HG02678 (cell line): ENCODE measurements around the gene PSMC6.
A peak's percentile ranks its signal among the peaks of the same experiment; 100 is the strongest.
"Not testable (repeated sequence)": the region's sequence is repeated elsewhere in the genome, so short reads cannot be mapped to it uniquely, and the experiment has no call there.

Experiments
- ATAC-seq: cut with Tn5 transposase; IDR thresholded peaks from one replicate; pipeline ENCODE4 v1.9.1; 2021; ENCODE audit warnings: mild to moderate bottlenecking, moderate library complexity; ENCODE audit not compliant: unreplicated experiment

PSMC6 gene

DNA sequence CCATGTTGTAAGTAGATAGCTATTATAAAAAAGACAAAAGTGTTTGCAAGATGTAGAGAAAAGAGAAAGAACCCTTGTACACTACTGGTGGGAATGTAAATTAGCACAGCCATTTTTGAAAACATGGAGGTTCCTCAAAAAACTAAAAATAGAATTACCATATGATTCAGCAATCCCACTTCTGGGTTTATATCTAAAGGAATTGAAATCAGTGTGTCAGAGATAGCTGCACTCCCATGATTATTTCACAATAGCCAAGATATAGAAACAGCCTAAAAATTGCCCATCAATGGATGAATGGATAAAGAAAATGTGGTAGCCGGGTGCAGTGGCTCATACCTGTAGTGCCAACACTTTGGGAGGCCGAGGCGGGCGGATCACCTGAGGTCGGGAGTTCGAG, 9.2 kb downstream of the PSMC6 start:
- ATAC-seq = no peak

DNA sequence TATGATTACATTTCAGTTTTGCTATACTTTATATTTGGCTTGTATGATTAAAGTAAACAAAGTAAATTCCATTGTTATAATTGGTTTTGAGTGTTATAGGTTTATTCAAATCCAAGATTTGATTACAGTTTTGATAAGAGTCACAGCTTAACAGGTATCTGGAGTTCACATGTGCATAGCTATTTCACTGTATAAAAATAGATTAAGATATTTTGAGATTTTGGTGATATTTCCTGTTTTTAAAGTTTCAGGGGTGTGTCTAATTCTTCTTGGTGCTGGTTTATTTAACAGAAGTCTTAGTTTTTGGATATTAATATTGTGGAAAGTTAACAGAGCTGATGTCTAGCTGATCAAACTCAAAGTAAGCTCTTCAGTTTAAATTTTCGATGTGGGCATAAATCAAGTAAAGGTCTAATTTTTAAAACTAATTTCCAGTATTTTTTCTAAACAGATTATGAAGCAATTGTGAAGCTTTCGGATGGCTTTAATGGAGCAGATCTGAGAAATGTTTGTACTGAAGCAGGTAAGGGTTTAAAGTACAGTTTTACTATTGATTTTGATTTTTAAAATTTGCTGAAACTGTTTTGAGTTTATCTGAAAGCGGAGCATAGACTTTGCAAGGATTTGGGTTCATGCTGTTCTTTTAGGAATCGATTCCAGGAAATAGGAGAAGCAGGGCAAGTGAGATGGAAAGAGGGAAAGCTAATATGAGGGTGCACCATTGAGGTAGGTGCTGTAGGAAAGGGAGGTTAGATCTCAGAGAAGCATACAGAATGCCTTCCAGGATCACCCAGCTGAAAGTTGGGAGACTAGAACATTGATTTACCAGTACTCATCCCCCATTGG, 16.7 kb downstream of the PSMC6 start:
- no peak for ATAC-seq

DNA sequence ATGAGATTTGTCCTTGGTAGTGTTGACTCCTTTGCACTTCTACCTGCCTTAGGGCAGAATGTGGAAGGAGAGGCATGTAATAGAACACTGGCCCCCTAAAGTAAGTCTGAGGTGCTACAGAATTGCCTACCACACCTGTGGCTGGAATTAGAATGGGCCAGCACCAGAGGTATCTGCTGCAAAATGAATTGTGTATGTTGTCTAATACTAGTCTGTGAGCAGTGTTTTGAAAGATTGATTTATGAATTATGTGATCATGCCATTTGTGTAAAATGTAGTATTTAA, 17.3 kb downstream of the PSMC6 start:
- ATAC-seq = no peak

DNA sequence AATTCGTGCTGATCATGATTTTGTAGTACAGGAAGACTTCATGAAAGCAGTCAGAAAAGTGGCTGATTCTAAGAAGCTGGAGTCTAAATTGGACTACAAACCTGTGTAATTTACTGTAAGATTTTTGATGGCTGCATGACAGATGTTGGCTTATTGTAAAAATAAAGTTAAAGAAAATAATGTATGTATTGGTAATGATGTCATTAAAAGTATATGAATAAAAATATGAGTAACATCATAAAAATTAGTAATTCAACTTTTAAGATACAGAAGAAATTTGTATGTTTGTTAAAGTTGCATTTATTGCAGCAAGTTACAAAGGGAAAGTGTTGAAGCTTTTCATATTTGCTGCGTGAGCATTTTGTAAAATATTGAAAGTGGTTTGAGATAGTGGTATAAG, 20.5 kb downstream of the PSMC6 start:
- not testable (repeated sequence) for ATAC-seq

DNA sequence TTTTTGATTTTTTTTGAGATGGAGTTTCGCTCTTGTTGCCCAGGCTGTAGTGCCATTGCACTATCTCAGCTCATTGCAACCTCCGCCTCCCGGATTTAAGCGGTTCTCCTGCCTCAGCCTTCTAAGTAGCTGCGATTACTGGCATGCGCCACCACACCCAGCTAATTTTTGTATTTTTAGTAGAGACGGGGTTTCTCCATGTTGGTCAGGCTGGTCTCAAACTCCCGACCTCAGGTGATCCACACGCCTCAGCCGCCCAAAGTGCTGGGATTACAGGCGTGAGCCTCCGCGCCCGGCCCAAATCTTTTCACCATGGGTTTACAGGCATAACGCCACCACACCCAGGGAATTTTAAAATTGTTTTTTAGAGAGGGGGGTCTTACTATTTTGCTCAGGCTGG, 22.0 kb downstream of the PSMC6 start:
- not testable (repeated sequence) for ATAC-seq

DNA sequence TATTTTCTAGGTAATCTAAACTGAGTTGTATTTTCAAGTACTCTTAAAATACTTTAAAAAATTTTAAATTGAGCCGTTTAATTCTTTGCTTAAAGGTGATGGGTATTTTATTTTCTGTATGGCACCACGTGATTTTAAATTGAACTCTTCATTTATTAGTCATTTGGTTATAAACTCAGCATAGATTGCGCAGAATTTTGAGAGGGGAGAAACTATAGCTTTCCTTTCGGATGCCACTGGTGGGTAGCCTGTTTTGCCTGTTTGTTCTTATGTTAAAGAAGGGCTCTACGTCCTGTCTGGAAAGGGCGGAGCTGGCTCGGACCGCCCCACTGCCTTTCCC, 22.6 kb downstream of the PSMC6 start:
- ATAC-seq = no peak

DNA sequence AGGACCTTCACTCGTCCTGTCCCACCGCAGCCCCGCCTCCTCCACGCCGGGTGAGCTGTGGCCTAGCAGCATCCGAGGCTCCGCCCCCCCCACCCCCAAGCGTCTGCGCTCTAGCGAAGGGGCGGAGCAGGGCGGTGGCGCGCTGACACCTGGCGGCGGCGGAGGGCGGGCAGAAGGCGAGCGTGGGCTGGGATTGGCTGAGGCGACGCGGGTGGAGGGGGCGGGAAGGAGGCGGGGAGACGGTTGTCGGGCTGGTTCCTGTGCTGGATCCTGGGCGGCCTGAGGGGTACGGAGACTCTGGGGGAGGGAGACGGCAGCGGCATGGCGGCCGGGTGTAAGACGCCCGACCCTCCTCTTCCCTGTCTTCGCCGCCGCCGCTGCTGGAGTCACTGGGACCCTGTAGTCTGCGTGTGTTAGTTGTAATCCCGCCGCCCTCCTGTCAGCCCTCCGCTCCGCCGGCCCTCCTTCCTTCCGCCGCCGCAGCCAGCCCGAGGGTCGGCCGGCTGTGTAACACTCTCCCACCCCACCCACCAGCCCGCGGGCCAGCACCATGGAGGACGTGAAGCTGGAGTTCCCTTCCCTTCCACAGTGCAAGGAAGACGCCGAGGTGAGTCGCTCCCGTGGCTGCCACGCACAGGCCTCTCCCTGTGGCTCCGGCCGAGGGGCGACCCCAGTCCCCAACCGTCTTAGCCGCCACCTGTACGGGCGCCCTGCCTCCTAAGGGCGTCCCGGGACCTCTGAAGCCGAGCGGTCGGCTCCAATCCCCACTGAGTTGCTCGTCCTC, 23.1 kb downstream of the PSMC6 start, which contains the start of gene STYX:
STYX (plus strand) TSS at position 242 of the 784 bp plus-strand sequence; CDS start at position 551, 309 bp downstream.
- ATAC-seq = peak; percentile 94

DNA sequence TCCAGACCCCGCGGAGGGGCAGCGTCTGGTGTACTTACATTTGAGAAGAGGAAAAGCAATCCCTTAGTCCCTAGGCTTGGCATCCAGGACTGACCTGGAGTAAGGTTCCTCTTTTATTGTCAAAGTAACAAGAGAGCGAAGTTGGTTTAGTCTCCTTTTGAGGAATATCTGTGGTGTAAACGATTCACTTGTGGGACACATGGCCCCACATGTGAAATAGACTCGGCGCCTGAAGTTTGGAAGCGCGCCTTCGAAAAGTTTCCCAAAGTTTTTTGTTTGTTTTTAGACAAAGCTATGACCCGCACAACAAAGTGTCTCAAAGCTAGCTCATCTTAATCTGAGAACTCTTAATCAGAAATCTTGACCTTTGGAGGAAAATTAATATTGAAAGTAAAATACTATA, 23.7 kb downstream of the PSMC6 start:
- no peak for ATAC-seq

DNA sequence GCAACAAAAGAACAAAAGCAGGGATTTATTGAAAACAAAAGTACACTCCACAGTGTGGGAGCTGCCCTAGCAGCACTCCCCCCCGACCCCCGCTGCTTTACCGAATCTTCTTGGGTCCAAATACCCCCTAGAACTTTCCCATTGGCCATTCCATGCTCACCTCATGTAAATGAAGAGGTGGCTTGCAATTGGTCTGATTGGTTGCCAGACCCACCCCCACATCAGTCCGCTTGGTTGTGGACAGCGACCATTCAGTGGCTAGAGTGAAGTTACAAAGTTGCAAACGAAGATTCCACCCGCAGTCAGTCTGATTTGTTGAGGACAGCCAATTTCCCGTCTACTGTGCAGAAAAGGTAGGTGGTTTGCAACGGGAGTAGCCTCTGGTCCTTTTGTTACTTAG, 26.8 kb downstream of the PSMC6 start:
- ATAC-seq = no peak

DNA sequence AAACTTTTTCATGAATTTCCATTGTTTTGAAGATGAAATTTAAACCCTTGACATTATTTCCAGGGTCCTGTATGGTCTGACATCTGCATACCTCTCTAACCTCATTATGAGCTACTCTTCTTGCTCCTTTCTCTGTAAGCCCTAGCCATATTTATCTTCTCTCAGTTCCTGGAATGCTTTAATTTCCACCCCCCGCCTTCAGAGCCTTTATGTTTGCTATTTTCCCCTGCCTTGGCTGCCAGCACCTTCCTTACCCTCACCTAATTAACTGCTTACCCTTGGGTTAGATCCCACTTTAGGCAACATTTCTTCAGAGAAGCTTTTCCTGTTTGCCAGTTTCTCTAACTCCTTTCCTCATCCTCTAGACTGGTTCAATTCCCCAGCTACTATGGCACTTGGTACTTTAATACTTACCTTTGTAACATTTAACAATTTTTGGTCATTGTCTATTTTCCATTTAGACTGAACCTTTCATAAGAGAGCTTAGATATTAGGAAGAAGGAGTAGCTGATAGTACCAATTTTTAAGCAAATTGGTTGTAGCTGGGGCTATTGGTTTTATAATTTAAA, 29.0 kb downstream of the PSMC6 start:
- no peak for ATAC-seq

DNA sequence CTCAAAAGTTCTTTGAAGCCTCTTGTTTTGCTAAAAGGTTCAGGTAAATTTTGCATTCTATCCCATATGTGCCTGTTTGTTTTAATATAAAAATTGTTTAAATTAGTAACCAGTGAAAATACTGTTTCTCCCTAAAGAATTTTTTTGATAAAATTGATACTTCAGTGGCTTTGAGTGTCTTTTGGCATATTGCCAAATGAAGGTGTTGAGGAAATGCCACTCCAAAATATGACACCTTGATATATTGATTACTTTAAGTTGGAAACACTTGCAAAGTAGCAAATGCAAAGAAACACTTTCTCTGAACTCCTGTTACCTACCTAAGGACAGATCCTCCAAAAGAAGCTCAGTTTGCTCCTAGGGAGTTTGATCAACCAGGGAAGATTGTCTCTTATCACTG, 31.4 kb downstream of the PSMC6 start:
- no peak for ATAC-seq

DNA sequence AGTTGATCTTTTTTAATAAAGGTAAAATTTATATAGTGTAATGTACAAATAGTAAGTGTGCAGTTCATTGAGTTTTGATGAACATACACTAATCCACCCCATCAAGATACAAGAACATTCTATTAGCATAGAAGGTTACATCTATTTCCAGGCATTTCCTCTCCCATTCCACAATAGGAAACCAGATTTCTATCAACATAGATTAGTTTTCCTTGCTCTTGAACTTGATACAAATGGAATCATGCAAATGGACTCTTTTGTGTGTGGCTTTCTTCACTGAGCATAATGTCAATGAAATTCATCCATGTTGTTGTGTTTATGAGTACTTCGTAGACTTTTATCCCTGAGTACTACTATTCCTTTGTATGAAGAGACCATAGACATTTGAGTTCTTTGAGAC, 33.8 kb downstream of the PSMC6 start:
- ATAC-seq = no peak

DNA sequence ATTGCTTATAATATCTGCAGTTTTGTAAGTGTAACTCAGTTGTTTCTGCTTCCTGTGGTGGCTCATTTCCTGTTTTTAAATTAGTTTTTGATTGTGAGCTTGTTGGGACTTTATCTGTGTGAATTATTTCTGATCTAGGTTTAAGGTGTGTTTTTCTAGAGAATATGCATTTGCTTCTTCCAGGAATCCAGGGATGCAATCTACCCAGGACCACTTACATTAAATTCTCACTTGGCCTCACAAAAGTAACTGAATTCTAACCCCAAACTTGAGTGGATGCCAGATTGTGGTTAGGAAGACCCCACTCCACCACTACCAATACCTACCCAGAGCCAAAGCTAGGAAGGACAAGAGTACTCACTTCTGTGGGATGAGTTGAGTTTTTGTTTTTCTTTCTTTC, 34.9 kb downstream of the PSMC6 start:
- peak; percentile 26 for ATAC-seq

DNA sequence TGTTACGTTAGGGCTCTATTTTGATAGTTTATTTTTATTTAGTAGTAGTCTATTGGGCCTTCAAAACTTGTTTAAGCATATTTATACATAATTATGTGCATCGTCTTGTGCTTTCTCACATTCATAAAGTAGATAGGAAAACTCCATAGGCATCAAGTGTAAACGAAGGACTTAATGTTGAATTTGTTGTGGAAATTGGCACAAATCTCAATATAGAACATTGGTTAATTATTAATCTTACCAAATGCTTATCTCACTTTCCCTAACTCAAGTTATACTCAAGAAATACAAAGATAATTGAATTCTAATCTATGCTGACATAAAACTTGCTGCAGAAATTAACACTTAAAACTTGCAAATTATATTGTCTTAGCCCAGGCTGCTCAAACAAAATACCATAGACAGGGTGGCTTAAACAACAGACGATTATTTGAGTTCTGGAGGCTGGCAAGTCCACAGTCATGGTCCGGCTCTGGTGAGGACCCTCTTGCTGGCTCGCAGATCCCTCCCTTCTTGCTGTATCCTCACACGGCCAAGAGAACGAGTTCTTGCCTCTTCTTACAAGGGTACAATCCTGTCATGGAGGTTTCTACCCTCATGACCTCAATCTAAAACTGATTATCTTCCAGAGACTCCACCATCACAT, 41.8 kb downstream of the PSMC6 start:
- ATAC-seq = no peak

DNA sequence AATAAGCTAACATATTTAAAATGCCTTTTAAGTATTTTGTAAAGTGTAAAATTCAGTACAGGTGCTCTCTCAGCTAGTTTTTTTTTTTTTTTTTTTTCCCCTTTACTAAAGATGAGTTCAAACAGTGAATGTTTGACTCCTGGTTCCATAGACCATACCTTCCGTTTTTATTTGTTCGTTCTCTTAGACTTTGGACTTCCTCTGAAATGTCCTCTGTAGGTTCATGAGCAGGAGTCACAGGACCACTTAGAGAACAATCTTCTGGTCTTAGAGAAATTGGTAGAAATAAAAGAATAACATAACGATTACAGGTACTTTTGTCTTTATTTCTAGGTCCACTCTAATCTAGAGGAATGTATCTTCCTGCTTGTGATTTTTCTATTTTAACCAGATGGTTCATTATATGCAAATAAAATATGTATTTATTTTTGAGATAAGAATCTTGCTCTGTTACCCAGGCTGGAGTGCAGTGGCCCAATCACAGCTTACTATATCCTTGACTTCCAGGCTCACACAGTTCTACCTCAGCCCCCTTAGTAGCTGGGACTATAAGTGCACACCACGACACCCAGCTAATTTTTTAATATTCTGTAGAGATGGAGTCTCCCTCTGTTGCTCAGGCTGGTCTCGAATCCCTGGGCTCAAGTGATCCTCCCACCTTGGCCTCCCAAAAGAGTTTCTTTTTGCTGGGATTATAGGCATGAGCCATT, 48.8 kb downstream of the PSMC6 start:
- ATAC-seq = no peak

DNA sequence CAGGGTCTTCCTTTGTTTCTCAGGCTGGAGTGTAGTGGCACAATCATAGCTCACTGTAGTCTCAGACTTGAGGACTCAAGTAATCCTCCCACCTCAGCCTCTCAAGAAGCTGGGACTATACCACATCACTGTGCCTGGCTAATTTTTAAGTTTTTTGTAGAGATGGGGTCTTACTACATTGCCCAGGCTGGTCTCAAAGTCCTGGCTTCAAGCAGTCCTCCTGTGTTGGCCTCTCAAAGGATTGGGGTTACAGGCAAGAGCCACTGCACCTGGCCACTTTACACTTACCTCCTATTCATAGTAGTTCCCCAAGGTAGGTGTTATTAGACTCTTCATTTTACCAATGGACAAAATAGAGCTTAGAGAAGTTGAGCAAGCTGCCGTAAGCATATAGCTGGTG, 52.1 kb downstream of the PSMC6 start:
- ATAC-seq = no peak

DNA sequence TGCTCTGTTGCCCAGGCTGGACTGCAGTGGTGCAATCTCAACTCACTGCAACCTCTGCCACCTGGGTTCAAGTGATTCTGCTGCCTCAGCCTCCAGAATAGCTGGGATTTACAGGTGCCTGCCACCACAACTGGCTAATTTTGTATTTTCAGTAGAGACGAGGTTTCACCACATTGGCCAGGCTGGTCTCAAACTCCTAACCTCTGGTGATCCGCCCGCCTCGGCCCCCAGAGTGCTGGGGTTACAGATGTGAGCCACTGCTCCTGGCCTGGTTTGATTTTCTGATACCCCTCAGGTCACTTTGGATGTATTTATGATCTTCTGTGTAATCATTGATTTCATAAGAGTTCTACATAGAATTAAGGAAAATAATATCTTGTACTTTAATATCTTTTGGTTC, 55.9 kb downstream of the PSMC6 start:
- not testable (repeated sequence) for ATAC-seq

DNA sequence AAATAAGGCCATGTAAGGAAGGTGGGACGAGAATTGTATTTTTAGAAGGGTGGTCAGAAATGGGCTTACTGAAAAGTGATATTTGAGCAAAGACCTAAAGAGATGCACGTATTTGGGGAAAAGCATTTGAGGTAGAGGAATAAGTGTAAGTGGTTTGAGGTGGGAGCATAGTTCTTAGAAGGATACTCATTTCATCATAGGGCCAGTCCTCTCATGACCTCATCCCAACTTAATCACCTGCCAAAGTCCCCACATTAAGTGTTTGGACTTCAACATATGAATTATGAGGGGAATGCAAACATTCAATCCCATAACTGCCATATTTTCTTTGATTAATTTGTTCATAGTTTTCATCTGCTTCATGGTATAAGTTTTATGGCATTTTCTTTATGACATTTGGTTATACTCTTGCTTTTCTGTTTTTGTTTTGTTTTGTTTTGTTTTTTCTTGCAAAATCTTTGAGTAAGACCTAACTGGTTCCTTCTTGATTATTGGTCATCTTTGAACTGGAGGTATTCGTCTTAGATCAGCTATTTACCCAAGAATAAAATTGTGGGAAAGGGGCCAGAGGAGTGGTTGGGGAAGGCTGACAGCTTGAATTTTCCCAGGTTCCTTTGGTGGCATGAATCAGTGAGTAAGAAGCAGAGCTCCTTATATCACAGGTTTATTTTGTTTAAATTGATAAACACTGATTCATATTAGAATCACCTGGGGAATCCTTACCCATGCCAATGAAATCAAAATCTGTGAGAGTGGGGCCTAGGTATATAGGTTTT, 60.2 kb downstream of the PSMC6 start:
- ATAC-seq = no peak

DNA sequence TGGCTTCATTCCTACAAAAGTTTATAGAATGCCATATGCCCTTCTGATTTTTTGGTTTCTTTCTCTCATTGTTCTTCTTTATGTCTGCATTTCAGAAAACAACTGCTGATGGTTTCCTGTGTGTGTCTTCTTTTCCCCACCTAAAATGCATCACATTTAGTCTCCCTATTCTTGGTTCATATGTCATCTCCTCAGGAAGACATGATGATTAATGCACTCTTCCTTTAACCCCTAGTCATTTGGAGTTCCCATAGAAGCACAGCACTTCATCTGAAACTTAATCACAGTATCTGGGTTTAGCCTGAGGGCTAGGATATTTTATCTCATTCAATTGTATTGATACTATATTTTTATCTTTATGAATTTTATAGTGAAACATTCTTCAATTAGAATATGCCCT, 62.9 kb downstream of the PSMC6 start:
- ATAC-seq = no peak

DNA sequence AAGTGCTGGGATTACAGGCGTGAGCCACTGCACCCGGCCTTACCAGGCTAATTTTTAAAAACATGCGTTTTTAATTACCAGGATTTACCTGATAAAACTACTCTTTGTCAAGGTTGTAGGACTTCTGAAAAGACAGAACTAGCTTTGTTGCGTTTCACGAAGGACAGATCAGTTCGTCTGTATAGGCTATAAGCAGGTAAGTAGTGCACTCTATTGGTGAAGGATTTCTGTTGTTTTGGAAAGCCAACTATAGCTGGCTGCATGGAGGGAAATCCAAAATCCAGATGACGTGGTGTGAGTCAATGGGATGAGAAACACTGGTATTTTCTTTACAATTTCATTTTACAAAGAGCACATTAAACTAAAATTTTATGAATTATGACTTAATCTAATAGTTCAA, 69.8 kb downstream of the PSMC6 start:
- ATAC-seq = no peak
